Ishikawa (cell line): ENCODE results near the gene BACE2.

ENCODE experiments used
- FOXM1 ChIP-seq: IDR thresholded peaks from 2 replicates; pipeline ENCODE4 v1.6.1; 2012; ENCODE audit warnings: low read depth, borderline replicate concordance
- TCF12 ChIP-seq: IDR thresholded peaks from 2 replicates; pipeline ENCODE4 v1.6.1; 2012; ENCODE audit warnings: low read depth

DNA sequence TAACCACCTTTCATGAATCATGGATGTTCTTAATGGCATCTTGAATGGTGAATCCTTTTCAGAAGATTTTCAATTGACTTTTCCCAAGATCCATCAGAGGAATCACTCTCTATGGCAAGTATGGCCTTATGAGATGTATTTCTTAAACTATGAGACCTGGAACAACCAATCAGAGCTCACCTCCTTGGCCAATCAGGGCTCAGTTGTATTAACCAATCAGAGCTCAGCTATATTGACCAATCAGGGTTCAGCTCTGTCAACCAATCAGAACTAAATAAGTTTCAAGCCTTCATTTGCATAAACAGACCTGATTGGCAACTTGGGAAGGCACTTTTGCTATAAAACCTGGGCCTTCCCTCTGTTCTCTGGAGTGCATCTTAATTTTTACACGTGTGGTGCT, 135.0 kb downstream of the BACE2 start:
- no peak for TF ChIP-seq FOXM1
- TF ChIP-seq TCF12, result no peak
